ENCODE measurements around the gene CD79A.
"Not testable (repeated sequence)": the region's sequence is repeated elsewhere in the genome, so short reads cannot be mapped to it uniquely, and the experiment has no call there.

The CD79A gene

DNA sequence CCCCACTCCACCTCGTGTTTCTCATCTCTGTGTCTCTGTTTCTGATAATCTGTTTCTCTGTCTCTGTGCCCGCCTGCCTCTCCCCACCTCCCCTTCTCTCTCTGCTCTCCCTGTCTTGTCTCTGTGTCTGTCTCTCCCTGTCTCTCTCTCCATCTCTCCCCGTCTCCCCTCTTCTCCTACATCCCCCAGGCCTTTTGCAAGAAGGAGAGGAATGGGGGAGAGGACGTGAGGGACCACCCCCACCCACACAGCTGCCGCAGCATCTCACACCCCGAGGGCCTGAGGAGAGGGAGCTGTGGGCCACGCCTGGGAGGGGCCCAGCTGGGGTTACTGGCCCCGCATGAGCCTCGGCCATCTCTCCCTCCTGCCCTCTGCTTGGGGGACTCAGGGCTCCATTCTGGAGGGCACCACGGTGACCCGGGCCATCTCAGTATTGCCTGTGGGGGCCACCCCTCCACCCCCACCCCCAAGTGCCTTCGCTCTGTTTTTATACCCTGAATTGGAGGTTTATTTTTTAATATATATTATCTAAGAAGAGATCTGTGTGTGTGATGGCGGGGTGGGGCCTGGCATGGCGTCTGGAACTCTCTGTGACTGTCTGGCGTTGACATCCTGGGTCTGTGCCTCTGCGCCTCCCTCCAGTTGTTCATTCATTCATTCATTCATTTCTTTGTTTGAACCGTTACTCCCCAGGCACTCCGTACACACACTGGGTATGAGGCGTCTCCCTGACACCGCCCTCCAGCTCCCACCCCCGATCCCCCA, 30.0 kb downstream of the CD79A start:
- DNase-seq = no peak

DNA sequence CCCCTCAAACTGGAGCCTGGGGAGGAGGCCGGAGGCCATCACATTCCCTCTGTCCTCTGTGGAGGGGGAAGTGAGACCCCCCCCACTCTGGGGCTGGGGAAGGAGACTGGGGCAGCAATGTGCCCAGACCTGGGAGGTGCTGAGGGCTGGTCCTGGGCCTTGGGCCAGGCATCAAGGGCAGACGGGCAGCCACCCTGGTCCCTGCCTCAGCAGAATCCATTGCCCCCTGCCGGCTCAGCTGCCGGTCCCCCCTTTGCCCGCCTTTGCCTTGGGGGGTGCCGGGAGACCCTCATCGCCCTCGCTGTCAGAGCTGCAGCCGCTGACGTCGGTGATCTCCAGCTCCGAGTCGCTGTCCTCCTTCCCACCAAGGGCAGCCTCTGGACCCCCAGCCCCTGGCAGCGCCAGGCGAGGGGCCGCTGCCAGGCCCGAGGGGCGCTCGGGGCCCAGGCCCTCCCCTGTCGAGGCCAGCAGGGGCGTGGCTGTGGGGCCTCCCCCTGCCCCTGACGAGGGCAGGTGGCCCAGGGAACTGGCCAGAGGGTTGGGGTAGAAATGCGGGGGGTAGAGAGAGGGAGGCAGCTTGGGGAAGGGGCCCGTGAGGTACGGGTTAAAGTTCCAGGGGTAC, 31.0 kb downstream of the CD79A start:
- DNase-seq = no peak

DNA sequence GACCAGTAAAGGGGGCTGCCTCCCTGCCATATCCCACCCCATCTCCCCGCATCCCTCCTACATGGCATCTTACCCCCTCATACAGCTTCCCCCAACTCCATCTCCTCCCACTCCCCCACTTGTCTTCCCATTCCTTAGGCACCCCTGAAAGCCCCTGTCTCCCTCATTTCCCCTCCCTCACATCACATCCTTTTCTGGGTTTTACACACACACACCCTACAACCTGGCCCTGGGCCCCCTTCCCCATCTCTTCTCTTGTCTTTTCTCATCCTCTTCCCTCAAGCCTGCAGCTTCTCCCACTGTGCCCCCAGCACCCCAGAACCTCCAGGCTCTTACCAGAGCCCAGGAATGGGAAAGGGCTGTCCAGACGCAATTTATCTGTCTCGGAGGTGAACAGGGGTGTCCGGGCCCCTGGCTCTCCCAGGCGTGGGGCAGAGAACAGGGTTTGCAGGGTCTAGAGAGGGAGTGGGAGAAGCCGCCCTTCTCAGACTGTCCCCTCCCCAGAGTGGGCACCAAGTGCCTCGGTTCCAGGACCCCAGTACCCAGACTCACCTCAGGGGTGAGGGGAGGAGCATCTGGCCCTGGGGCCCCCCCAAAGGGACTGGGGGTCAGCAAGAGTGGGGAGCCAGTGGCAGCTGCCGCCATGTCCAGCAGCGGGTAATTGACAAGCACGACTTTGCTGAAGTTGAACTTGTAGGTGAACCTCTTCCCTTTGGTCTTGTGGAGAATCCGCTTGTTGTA, 31.8 kb downstream of the CD79A start:
- no peak for DNase-seq

DNA sequence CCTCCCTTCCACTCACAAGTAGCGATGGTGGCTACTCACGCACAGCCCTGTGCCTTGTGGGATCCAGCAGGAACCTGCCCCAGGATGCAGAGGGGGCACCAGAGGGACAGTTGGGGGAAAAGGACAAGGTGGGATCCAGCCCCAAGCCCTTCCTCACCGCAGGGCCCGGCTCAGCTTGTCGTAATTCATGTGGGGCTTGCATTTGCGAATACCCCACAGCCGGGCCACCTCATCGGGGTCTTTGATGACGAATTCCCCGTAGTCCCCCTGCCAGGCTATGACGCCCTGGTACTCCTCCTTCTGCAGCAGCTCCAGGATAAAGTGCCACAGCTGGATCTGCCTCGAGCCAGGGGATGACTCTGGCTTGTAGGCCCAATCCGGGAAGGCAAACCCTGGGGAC, 32.6 kb downstream of the CD79A start:
- no peak for DNase-seq

DNA sequence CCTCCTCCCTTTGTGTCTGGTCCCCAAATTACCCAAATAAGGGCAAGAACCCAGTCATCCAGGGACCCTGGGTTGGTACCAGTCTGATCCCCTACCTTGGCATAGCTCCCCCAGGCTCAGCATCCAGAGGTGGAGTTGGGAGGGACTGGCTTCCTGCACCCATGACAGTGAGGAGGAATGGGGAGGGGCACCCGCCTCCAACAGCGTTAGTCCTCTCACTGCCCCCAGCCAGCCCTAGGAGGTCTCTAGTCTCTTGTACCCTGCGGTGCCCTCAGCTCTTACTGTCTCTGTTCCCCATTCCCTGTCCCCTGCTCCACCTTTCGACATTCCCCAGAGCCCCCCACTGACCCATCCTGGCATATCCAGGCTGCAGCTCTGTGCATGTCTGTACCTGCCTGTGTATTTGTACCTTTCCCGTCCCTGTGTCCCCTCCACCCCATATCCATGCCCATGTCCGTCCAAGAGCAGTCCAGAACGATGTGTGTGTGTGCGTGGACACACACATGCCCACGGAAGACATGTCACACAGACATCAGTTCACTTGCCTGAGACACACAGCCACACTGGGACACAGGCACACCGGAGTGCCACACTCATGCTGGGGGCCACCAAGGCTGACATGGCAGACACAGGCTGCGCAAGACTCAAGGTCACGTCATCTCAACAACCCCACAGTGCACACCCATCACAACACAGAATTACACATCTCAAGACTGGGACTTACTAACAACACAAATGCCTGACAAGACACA, 33.3 kb downstream of the CD79A start:
- no peak for DNase-seq

DNA sequence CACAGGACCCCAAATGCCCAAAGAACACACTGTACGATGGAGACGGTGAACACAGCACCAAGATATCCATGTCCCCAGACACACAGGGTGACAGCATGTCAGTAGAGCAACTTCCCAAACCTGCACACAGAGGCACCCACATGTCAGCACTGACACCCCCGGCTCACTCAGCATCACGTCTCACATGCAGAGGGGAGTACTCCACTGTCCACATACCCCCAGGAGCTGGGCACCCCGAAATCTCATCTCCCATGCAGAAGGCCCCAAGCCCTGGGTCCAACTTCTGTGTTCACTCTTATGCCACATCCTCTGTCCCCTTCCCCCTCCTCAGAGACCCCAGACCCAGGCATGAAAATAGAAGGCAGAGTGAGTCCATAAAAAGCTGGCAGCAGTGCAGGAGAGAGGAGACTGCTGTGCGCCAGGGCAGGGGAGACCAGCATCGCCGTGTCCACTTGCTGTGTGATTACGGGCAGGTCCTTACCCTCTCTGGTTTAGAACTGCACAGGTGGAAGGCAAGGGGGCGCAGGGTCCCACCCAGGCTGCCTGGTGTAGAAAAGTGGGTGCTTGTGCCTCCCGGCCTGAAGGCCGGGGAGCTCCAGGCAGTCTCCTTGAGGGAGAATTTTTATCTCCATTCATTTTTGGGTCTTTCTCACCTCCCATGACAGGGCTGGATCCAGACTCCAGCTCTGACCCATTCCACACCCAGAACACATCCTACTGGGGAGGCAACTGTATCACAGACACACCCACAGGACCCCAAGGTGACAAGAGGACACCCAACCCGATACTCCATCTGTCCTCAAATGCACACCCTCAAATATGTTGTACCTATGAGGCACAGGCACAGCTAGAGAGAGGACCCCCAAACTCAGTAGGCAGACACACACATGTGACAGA, 34.2 kb downstream of the CD79A start:
- no peak for DNase-seq

DNA sequence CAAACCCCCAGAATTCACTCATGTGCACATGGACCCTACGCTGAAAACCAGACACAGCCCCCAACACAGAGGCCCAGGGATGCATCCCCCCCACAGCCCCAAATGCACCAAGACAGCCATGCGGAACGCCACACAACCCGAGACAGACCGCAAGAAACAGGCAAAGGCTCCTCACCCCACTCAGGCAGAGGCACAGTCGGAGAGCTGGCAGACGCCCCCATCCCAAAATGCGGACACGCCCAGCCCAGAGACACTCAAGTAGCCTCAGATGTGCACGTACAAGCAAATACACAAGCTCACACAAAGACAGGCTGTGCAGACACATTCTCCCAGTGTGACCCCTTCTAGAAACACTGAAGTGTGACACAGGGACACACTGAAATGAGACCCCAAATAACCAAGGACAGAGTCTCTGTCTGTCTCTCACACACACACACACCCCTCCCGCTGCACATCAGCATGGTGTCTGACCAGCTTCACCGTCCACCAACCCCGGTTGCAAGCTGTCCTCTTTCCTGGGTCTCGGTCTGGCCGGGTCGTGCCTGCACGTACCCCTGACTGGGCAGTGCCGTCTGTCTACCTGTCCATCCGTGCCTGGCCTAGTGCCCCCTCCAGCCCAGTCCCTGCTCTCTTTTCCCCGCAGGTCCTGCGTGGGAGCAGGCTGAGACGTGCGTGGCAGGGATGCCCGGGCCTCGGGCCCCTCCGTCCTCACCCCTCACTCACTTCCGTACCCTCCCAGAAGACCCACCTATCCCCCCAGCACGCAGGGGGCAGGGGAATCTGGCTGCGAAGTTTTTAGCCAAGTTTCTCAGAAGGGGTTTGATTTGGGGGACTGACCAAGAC, 35.0 kb downstream of the CD79A start:
- DNase-seq = no peak

DNA sequence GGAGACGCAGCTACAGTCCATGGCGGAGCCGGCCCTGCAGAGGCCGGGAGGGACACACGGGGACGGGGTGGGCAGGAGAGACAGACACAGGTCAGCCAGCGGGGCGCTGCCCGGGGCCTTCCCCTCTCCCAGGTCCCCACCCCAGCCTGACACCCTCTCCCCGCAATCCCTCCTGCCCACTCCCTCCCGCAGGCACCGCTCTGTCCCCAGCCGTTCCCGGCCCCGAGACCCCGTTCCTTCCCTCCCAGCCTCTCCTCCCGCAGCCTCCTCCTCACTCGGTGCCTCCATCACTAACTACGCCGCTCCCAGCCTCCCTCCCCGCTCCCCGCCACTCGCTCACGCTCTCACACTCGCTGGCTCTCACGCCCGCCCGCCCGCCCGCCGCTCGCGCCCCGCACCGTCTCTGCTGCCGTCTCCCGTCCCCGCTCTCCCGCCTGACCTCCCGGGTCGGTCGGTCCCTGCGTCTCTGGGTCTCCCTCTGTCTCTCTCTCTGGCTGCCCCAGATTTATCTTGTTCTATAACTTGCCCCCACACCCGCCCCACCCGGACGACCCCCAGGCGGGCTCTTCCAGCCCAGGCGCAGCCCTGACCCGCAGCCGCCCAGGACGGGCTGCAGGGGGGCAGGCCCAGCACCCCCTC, 35.9 kb downstream of the CD79A start:
- DNase-seq = no peak

DNA sequence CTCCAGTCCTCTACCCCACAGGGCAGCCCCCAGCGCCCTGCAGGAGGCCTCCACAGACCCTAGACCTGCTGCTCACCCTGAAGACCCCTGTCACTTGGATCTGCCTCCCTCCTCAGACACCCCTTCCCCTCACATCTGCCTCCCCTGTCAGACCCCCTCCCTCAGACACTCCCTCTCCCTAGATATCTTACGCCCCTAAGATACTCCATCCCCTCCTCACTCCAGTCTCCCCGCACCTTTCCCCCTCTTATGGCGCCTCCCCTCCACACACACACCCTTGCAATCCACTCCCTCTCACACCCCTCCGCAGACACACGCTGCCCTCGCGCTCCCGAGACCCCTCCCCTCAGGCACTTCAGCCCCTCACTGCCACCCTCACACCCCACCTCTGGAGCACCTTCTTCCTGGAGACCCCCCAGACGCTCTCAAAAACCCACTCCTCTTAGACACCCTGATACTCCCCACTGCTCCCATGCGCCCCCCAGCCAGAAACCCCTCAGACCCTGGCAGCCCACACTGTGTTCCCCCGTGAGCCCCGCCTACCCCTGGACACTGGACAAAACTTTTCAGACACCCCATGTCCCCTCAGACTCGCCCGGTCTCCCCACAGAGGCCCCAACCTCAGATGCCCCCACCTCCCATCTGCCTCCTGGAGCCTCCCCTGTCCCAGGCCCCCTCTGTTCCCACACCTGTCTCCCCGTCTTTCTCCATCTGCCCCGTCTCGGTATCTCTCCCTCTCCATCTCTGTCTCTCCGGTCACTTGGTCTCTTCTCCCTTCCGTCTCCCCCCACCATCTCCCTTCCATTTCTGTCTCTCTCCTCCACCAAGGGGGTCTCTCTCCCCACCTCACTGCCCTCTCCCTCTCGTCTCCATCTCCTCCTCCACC, 36.7 kb downstream of the CD79A start:
- no peak for DNase-seq

DNA sequence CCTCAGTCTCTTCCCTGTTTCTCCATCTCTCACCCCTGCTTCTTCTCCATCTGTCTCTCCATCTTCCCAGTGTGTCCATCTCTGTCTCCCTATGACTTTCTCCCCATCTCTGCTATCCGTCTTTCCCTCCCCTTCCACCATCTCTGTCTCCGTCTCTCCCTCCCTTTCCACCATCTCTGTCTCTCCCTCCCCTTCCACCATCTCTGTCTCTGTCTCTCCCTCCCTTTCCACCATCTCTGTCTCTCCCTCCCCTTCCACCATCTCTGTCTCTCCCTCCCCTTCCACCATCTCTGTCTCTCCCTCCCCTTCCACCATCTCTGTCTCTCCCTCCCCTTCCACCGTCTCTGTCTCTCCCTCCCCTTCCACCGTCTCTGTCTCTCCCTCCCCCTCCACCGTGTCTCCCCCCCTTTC, 37.4 kb downstream of the CD79A start:
- DNase-seq = not testable (repeated sequence)

DNA sequence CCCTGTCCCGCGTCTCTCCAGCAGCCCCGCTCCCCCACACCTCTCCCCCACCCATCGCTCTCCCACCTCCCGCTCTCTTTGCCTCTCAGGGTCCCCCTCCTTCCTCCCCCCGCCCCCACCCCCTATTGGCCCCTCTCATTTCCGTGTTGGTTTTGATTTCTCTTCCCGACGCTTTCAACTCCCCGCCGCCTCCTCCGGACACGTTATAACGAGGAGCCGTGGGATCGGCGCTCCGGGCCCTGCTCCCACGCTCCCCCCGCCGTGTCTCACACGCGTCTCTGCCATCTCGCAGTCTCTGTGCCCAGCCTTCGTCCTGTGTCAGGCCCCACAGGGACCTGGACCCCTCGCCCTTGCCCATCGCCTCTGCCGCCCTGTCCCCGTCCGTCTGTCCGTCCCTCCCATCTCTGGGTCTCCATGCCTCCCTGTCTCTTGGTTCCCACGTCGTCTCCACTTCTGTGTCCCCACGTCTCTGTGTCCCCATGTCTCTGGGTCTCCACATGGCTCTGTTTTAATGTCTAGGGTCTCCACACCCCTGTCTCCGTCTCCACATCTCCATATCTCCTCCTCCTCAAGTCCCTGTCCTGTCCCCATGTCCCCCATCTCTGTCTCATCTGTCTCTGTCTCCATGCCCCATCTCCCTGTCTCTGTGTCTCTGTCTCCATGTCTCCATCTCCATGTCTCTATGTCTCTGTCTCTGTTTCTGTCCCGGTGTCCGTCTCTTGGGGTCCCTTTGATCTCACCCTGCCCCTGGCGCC, 38.1 kb downstream of the CD79A start:
- DNase-seq = no peak

DNA sequence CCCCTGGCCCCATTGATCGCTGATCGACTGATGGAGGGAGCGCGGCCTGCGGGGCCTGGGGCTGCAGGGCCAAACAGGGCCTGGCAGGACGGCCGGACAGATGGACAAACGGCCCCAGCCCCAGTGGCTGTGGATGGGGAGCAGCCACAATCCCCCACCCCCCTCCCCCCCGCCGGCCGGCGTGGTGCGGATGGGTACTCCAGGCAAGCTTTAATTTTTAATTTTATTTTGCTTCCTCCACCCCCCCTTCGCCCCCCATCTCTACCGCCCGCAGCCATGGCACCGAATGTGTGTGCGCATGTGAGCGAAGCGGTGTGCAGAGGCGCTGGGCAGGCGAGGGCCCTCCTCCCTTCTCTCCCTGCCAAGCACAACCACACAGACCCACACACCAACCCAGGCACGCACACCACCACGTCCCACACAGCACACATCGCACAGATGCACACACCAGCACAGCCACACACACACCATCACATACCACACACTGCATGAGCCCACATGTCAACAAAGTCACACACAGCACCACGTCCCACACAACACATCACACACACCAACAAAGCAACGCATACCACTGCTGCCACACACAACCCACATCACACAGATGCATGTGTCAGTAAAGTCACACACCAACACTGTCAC, 38.8 kb downstream of the CD79A start:
- no peak for DNase-seq

DNA sequence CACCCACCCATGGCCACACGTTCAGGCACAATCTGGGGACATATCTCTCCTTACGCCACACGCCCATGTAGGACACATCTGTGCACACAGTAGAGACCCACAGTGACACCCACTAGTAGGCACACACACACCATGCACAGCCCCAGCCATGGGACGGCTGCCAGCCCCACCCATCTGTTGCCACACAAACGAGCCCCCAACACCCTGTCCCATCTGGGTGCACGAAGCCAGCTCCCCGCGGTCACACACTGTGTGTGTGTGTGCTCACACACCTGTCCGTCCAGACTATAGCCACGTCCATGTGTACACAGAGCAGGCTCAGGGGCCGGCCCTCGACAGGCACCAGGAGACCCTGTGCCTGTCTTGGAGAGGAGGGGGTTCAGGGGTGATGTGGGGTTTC, 40.6 kb downstream of the CD79A start:
- no peak for DNase-seq

DNA sequence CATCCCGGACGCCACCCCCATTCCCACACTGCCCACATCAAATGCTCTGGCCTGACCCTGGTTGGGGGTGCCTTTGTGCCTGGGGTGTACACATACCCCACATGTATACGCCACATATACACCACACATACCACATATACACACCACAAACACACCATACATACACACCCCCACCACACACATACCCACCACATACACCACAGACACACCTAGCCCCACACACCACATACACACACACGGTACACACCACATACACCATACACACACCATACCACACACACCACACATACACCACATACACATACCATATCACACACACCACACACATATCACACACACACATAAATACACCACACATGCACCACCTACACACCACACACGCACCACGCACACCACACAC, 41.0 kb downstream of the CD79A start:
- no peak for DNase-seq

DNA sequence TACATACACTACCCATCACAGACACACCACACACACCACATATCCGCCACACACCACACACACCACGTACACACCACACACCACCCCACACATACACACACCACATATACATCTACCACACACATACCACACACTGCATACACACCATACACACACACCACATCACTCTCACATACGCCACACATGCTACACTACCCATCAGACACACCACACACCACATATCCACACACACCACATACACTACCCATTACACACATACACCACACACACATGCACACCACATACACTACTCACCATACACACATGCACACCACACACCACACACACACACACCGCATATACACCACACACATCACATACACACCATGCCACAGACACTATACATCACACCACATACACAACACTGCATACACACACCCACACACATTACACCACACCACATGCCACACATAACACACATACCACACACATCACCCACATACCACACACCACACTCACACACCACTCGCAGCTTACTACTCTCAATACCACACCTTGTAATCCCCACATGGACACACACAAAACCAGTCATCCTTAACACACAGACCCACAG, 41.7 kb downstream of the CD79A start:
- DNase-seq = peak; percentile 16

DNA sequence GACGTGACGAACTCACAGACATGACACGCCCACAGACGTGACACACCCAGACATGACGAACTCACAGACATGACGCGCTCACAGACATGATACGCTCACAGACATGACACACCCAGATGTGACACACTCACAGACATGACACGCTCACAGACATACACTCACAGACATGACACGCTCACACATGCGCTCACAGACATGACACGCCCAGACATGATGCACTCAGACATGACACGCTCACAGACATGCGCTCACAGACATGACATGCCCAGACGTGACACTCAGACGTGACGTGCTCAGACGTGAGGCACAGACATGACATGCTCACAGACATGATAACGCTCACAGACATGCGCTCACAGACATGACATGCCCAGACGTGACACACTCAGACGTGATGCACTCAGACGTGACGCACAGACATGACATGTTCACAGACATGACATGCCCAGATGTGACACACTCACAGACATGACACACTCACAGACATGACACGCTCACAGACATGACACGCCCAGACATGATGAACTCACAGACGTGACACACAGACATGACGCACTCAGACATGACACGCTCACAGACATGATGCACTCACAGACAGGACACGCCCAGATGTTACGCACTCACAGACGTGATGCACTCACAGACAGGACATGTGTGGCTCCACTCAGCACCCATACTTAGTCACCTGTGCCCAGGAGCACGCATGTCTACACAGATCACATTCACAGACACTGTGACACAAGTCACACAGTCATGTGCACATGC, 43.1 kb downstream of the CD79A start:
- no peak for DNase-seq

DNA sequence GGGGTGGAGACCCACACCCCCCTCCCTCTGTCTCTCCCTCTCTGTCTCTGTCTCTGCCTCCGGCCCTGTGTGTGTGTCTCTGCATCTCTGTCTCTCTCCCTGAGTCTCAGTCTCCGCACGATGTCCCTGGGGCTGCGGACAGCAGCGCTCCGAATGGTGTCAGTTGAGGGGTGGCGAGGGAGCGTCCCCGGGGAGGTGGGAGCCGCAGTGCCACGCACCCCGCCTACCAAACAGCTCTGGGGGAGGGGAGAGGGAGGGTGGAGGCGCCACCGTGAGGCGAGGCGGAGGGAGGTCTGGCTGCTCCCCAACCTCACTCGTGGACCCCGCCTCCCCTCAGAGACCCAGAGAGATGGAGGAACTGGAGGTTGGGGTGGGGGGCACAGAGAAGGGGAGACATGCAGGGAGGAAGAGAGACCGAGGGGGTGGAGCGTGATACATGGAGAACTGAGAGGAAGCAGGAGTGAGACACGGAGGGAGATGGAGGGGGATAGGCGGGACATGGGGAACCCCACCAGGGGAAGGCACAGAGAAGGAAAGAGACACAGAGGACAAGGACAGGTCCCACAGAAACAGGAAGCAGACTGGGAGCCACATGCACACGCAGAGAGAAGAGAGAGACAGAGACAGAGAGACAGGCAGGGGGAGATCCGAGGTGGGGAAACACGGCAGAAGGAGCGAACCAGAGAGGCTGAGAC, 44.0 kb downstream of the CD79A start:
- no peak for DNase-seq

All from fibroblast of skin of right quadriceps (primary cell).